Activated CD4-positive, alpha-beta T cell treated with anti-CD3 and anti-CD28 coated beads for 24 hours (primary cell): ENCODE data around the gene PPM1F.
A peak's percentile ranks its signal among the peaks of the same experiment; 100 is the strongest.

ENCODE experiments used
- DNase-seq, 2 donors: peaks; one replicate each; pipeline ENCODE4 v3.0.0-alpha.2; 2020; ENCODE audit warnings: low read depth in 2 of 2

The PPM1F gene, protein sequence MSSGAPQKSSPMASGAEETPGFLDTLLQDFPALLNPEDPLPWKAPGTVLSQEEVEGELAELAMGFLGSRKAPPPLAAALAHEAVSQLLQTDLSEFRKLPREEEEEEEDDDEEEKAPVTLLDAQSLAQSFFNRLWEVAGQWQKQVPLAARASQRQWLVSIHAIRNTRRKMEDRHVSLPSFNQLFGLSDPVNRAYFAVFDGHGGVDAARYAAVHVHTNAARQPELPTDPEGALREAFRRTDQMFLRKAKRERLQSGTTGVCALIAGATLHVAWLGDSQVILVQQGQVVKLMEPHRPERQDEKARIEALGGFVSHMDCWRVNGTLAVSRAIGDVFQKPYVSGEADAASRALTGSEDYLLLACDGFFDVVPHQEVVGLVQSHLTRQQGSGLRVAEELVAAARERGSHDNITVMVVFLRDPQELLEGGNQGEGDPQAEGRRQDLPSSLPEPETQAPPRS

GRCh38 chr22:21952586-21953571 is at the start of gene PPM1F:
Gene PPM1F, minus strand, starts transcription at chr22:21952848. Its CDS starts 6,800 bp downstream, at chr22:21946048.
- peak; percentile 84 to 85 for DNase-seq

- DNase-seq, result no peak
These were observed 49.2 kb upstream of the PPM1F start for GRCh38 chr22:22001664-22002525.

DNA sequence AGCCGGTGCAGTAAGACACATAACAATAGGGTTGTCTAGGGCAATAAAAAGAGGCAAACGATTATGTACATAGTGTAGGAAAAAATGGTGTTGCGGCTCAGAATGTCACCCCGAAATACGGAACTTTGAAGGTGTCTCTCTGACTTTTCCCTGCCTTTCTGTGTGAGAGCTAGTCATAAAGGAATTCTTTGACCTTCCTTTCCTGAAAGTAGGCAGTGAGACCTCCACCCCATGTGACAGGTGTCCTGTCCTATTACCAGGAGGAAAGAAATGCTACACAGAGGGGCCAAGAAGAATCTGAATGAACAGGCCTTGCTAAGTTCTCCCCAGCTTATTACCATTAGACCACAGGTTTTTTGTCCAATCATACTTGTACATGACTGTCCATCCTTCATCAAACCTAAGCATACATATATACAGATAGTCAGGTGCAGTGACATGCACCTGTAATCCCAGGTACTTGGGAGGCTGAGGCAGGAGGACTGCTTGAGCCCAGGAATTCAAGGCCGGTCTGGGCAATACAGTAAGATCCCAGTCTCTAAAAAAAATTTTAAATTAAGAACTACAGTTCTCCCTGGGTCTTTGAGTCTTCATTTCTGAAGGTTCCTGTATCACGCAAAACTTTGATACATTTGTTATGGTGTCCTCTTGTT is 46.1 kb upstream of the PPM1F start:
- DNase-seq, result no peak

- DNase-seq, result no peak
These were observed 43.6 kb upstream of the PPM1F start for GRCh38 chr22:21996175-21996720.

DNA sequence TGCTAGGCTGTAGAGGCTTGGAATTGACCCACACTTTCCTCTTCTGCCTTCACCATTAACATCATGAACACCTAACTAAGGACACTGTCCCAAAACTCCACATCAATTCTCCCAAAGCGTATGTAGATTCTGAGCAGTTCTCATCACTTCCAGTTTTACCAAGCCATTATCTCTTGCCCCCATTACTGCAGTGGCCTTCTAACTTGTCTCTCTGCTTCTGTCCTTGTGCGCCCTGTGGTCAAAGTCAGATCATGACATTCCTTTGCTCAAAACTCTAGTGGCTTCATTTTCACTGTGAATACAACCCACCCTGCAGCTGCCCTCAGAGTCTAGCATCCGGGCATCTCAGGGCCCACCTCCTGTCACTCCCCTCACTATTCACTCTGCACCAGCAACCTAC is 43.0 kb upstream of the PPM1F start:
- no peak for DNase-seq

GRCh38 chr22:21994881-21995444 is 42.3 kb upstream of the PPM1F start:
- no peak for DNase-seq

DNA sequence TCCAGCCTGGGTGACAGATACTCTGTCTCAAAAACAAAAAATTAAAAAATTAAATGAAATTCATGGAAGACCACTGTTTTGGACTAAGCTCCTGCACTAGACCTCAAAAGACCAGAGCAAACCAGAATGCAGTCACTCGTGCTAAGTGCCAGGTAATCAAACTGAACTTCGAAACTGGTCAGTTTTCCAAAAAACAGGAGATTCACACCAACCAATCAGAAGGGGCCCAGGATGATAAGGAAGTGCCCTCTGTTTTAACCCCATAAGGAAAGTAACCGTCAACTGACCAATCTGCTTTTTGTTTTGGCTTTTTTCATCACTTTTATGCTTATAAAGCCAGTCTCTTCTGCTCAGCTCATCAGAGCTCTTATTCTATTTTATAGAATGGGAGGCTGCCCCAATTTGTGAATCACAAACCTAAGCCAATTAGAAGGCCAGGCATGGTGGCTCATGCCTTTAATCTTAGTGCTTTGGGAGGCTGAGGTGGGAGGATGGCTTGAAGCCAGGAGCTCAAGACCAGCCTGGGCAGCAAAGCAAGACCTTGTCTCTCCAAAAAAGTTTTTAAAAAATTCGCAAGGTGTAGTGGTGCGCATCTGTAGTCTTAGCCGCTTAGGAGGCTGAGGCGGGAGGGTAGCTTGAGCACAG is 40.1 kb upstream of the PPM1F start:
- DNase-seq, result no peak

DNA sequence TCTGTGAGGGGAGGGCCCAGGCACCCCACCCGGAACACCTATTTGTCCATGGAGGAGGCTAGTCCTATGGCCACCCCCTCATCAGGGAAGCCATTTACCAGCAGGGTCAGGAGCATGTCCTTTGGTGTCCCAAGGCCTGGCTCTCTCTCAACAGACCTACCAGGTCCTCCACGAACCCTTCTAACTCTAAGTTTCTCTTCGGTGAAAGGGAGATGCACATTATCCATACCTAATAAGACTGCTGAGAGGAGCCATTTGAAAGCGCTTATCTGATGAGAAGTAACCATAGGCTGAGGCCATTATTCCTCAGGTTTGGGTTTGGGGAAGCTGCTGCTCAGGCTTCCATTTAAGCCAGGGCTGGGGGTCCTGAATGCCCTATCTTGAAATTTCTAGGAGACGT is 39.1 kb upstream of the PPM1F start:
- no peak for DNase-seq

DNA sequence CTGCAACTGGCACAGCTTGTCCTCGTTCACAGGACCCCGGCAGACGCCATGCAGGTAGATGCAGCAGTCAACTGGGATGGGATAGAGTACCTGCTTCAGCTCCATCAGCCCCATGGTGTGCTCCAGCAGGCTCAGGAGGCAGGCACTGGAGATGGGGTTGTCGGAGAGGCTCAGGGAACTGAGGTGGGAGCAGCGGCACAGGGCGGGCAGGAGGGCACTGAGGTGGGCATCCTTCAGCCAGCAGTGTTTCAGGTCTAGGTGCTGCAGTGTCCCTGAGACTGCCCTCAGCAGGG is 38.6 kb upstream of the PPM1F start:
- DNase-seq, result no peak

GRCh38 chr22:21990445-21991303 is 38.0 kb upstream of the PPM1F start:
- DNase-seq, result no peak

DNA sequence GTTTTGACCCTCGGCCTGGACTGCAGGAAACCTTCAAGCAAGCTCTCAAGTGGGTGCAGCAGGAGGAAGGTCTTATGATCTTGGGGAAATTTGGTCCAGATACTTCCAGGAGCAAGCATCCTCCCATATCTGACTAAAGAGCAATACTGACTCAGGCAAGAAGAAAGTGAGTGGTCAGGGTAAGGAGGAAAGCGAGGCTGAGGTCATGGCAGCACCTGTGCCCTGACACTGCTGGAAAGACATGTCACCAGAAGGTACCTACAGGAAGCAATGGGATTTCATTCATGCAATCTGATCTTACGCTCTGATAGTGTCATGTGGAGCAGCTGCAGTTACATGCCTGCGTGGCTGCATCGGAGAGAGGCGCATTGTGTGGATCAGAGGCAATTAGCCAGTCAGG is 36.4 kb upstream of the PPM1F start:
- DNase-seq, result no peak

GRCh38 chr22:21985214-21985613 is 32.6 kb upstream of the PPM1F start:
- DNase-seq, result no peak

DNA sequence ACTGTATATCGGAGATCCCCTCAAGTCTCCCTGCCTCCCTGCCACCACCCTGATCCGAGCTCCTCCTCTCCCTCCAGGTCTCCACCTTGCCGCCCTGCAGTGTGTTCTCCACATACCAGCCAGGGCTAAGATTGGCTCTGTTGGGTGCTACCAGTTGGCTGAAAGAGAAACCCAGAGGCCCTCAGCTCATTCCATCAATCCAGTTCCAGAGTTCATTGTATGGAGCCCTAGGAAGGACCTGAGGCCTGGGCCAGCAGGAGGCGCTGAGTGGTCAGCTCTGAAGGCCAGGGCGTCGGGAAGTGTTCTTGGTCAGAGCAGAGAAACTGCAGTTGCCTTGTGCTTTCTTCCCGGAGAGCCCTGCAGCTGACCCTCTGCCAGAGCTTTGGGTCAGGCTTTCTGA is 32.1 kb upstream of the PPM1F start:
- DNase-seq, result no peak

- DNase-seq, result peak; percentile 75 to 81
These were observed 29.8 kb upstream of the PPM1F start, which contains the start of gene TOP3B for GRCh38 chr22:21982338-21982965. Gene TOP3B, minus strand, starts transcription at chr22:21982787. Its CDS starts 7,078 bp downstream, at chr22:21975709.

GRCh38 chr22:21981874-21982273 is 29.2 kb upstream of the PPM1F start:
- no peak for DNase-seq

GRCh38 chr22:21980547-21980946 is 27.9 kb upstream of the PPM1F start:
- no peak for DNase-seq

GRCh38 chr22:21978564-21979386 is 26.1 kb upstream of the PPM1F start:
- no peak for DNase-seq

GRCh38 chr22:21977814-21978213 is 25.2 kb upstream of the PPM1F start:
- DNase-seq, result no peak
